Measurements from ENCODE around the gene TSPOAP1.

- TF ChIP-seq CTCF (conservative IDR thresholded peaks at IDR 0.05; ENCODE audit: low read length) (no peak), EZH2phosphoT487 (IDR thresholded peaks at IDR 0.05; ENCODE audit: borderline replicate concordance) (no peak)
These were observed 66.4 kb downstream of the TSPOAP1 start for GRCh38 chr17:58262149-58262548.
